GM12878 (cell line): ENCODE results near the gene CA9. TPM values are rescaled to one million over a fixed set of nuclear protein-coding genes. Genes with fewer than 3 reads are reported as not detected.
A peak's percentile ranks its signal among the peaks of the same experiment; 100 is the strongest.

Source experiments
- ATAC-seq: fragments of 200-7000 bp; cut with Tn5 transposase; 3 replicates; pipeline ENCODE4 v1.9.1; 2020; ENCODE audit warnings: mild to moderate bottlenecking, moderate library complexity
- BruUV-seq: library from RNA; stranded (reverse); fragments of 400-500 nt; replicated peaks from 2 replicates; lab custom pipeline; 2021; lab: Mats Ljungman, UMichigan
- CTCF ChIA-PET: fragments of 300-600 bp; sonication (Branson Sonifier 250); formaldehyde crosslinking; extraction: SDS; loops from one replicate; lab custom pipeline; 2021; ENCODE audit warnings: inconsistent platforms; lab: Yijun Ruan, JAX
- POLR2A ChIA-PET: fragments of 350-600 bp; formaldehyde crosslinking; extraction: SDS; loops from one replicate; lab custom pipeline; 2021; ENCODE audit warnings: inconsistent platforms; lab: Charles Lee
- RAD21 ChIA-PET: fragments of 300-600 bp; sonication (Branson Sonifier 250); formaldehyde crosslinking; loops from one replicate; lab custom pipeline; 2023; ENCODE audit warnings: antibody characterized with exemption; ENCODE audit not compliant: unreplicated experiment; lab: Charles Lee
- SMC1A ChIA-PET: fragments of 300-600 bp; sonication (Branson Sonifier 250); formaldehyde crosslinking; loops from one replicate; lab custom pipeline; 2023; ENCODE audit not compliant: unreplicated experiment, uncharacterized antibody; lab: Charles Lee
- DNase-seq: peaks from one replicate; pipeline ENCODE4 v3.0.0-alpha.2; 2011; ENCODE audit warnings: low read depth, low spot score
- FAIRE-seq: peaks from 3 replicates; lab custom pipeline; 2011; peaks lifted over from hg19 to GRCh38; lab: Jason Lieb, UNC
- H2AFZ ChIP-seq: 2 replicates; pipeline ENCODE4 v1.6.0; 2011; ENCODE audit warnings: low read depth, low read length, control low read depth; ENCODE audit not compliant: control insufficient read depth
- H3K27ac ChIP-seq: 2 replicates; pipeline ENCODE4 v1.5.1; 2011; ENCODE audit warnings: control low read depth; ENCODE audit not compliant: control insufficient read depth, insufficient read depth
- H3K27me3 ChIP-seq, 2 experiments: replicated peaks in 1 of 2; 2 replicates each; pipeline versions ENCODE4 v1.6.0 to v1.6.1; 2011; ENCODE audit warnings: low read length in 1 of 2; ENCODE audit not compliant: control insufficient read depth in 2 of 2, insufficient read depth in 2 of 2
- H3K36me3 ChIP-seq, 2 experiments: 2 replicates each; pipeline ENCODE4 v1.5.1; 2011; ENCODE audit warnings: low read length in 1 of 2; ENCODE audit not compliant: control insufficient read depth in 2 of 2, insufficient read depth in 2 of 2
- H3K4me1 ChIP-seq: 2 replicates; pipeline ENCODE4 v1.6.1; 2011; ENCODE audit warnings: mild to moderate bottlenecking, low read length, moderate library complexity, mixed read lengths; ENCODE audit not compliant: control insufficient read depth, insufficient read depth
- H3K4me2 ChIP-seq: 2 replicates; pipeline ENCODE4 v1.6.0; 2011; ENCODE audit warnings: control low read depth; ENCODE audit not compliant: control insufficient read depth, insufficient read depth
- H3K4me3 ChIP-seq: fragments of 200-600 bp; sonication (generic); 2 replicates; pipeline ENCODE4 v1.5.1; 2016
- H3K79me2 ChIP-seq: 2 replicates; pipeline ENCODE4 v1.6.0; 2011; ENCODE audit warnings: low read length; ENCODE audit not compliant: control insufficient read depth, insufficient read depth
- H3K9ac ChIP-seq: 2 replicates; pipeline ENCODE4 v1.8.0; 2011; ENCODE audit warnings: low read length, control low read depth, mixed read lengths; ENCODE audit not compliant: control insufficient read depth, insufficient read depth
- H3K9me3 ChIP-seq: replicated peaks from 3 replicates; pipeline ENCODE4 v1.5.1; 2011; ENCODE audit warnings: mild to moderate bottlenecking, low read length; ENCODE audit not compliant: control insufficient read depth, insufficient read depth
- H4K20me1 ChIP-seq: 2 replicates; pipeline ENCODE4 v1.6.0; 2011; ENCODE audit not compliant: control insufficient read depth, insufficient read depth
- ASH2L ChIP-seq: fragments of 300-600, 200-600 bp; sonication (generic); IDR thresholded peaks from 2 replicates; pipeline ENCODE4 v1.6.1; 2017; ENCODE audit warnings: low read depth, mild to moderate bottlenecking, borderline replicate concordance
- ATF2 ChIP-seq: IDR thresholded peaks from 2 replicates; pipeline ENCODE4 v1.6.1; 2012; ENCODE audit warnings: low read length, inconsistent platforms
- FOXK2 ChIP-seq: fragments of 450-650 bp; IDR thresholded peaks from 2 replicates; pipeline ENCODE4 v1.6.1; 2017; ENCODE audit warnings: mild to moderate bottlenecking, moderate library complexity
- IRF5 ChIP-seq: fragments of 450-650 bp; IDR thresholded peaks from 2 replicates; pipeline ENCODE4 v1.6.1; 2017; ENCODE audit warnings: borderline replicate concordance
- MTA3 ChIP-seq: IDR thresholded peaks from 2 replicates; pipeline ENCODE4 v1.6.1; 2012; ENCODE audit warnings: low read length, inconsistent platforms, borderline replicate concordance
- POU2F2 ChIP-seq: IDR thresholded peaks from 3 replicates; pipeline ENCODE4 v1.6.1; 2011; ENCODE audit warnings: low read depth, mild to moderate bottlenecking, low read length, borderline replicate concordance
- SRF ChIP-seq, 2 experiments: IDR thresholded peaks; 2 replicates each; pipeline ENCODE4 v1.6.1; 2011; ENCODE audit warnings: low read depth in 2 of 2, low read length in 2 of 2, mild to moderate bottlenecking in 1 of 2, moderate library complexity in 1 of 2
- TCF12 ChIP-seq: IDR thresholded peaks from 2 replicates; pipeline ENCODE4 v1.6.1; 2011; ENCODE audit warnings: low read depth, mild to moderate bottlenecking, low read length
- ZNF592 ChIP-seq: fragments of 450-650 bp; IDR thresholded peaks from 2 replicates; pipeline ENCODE4 v1.6.1; 2017; ENCODE audit warnings: mild to moderate bottlenecking, moderate library complexity
- WGBS: methylation state at CpG from one replicate; pipeline ENCODE4 v1.1.6; 2016; ENCODE audit warnings: low lambda C conversion rate; ENCODE audit not compliant: insufficient replicate concordance, insufficient coverage; ENCODE audit errors: missing lambda C conversion rate; 5-methylcytosine and 5-hydroxymethylcytosine counted together
- in situ Hi-C: fragments of 300-500 bp; cut with MboI; formaldehyde crosslinking; loops from 9 replicates; pipeline ENCODE4 v1.14.3; 2018; ENCODE audit warnings: mixed read lengths
- intact Hi-C: fragments of 100-400 bp; cut with micrococcal nuclease; formaldehyde crosslinking; loops from one replicate; pipeline ENCODE4 v1.14.2; 2022; ENCODE audit not compliant: unreplicated experiment
- polyA plus RNA-seq, 11 experiments: library from polyadenylated mRNA; depleted of rRNA in 4 of 11; unstranded in 6 of 11; stranded (reverse) in 5 of 11; fragments of >200 nt; fragmentation: Nextera tagmentation in 4 of 11; fragmentation: Illumina TruSeq in 1 of 11; extraction: Ambion mirVana in 4 of 11; extraction: Trizol in 1 of 11; gene quantifications; 1 replicate in 1 of 11; 2 replicates in 10 of 11; pipeline versions ENCODE4 v1.2.1 to v1.2.3, GENCODE V29; 2011 to 2016; ENCODE audit warnings: inconsistent platforms in 2 of 11, missing spikeins in 2 of 11, low read depth in 1 of 11
- total RNA-seq, 4 experiments: library from RNA; depleted of rRNA in 3 of 4; stranded (reverse); fragments of >200 nt in 3 of 4; fragmentation: Illumina TruSeq in 1 of 4; extraction: Trizol in 1 of 4; gene quantifications; 2 replicates each; pipeline versions ENCODE4 v1.2.1 to v1.2.3, GENCODE V29; 2013 to 2021
- TF ChIP-seq, protein P1 (sequence below): IDR thresholded peaks from 2 replicates; pipeline ENCODE4 v1.6.1; 2012; ENCODE audit warnings: low read depth, low read length, improper control_type of control experiment

Gene CA9
- total and polyA plus RNA-seq, 10 of the 15 experiments (the other 5 are each of a cell fraction or from before 2014, with no cell fraction given), result 0.53 to 6.6 (median 1.2) TPM

- no peak for TF ChIP-seq IRF5
- no peak for TF ChIP-seq ZNF592
These were observed 6.1 kb downstream of the CA9 start (continued) for GRCh38 chr9:35679766-35680330.

GRCh38 chr9:35680331-35681105 lies 6.8 kb downstream of the CA9 start:
- Histone ChIP-seq H3K79me2 (no peaks in the 10 kb centered on the region), H3K27ac (no peak overlapping the region), H2AFZ (no peak overlapping the region; the same call in none of the 2 replicates), H3K4me1 (peaks cover 8% of the 10 kb centered on the region), H3K27me3 (peaks cover 0 to 2% of the 10 kb centered on the region in 2 experiments; a peak in 2 of 4 replicates), H3K36me3 (no peaks in the 10 kb centered on the region), H3K4me3 (no peak overlapping the region), H3K4me2 (peak overlapping the region; percentile 33; the same call in 1 of the 2 replicates), H4K20me1 (no peaks in the 10 kb centered on the region), H3K9ac (no peak overlapping the region), H3K9me3 (no peaks in the 10 kb centered on the region)
- WGBS, result 18% methylated on average over 15 of the region's 15 CpGs
- ChIA-PET SMC1A (interaction anchor here (0.7 to 1.8 kb wide), 6 partner anchors 11 to 202 kb away, joined by 3 to 6 read pairs (median 3); no protein-coding TSS in a partner anchor), POLR2A (interaction anchor here (0.8 to 1.8 kb wide), 3 partner anchors 14 to 47 kb away, joined by 3 to 5 read pairs (median 3); partner anchors contain the start of gene SIT1), RAD21 (interaction anchor here (1.1 to 1.2 kb wide), 2 partner anchors 10 to 16 kb away, joined by 3 to 4 read pairs; partner anchors contain the start of gene ARHGEF39), CTCF (interaction anchor here (1.0 to 2.6 kb wide), 4 partner anchors 15 to 46 kb away, joined by 3 to 28 read pairs (median 6); no protein-coding TSS in a partner anchor)
- BruUV-seq, result no TSS peak
- intact Hi-C loops, result no loop called here
- TF ChIP-seq TCF12 (no peak), SRF (IDR thresholded peaks at IDR 0.05; ENCODE audit: low read depth in 2 of 2, low read length in 2 of 2) (no peak), ASH2L (no peak), POU2F2 (peak; percentile 95; the same call in 2 of the 3 replicates), ATF2 (no peak), MTA3 (no peak), FOXK2 (no peak)
- TF ChIP-seq, protein P1, sequence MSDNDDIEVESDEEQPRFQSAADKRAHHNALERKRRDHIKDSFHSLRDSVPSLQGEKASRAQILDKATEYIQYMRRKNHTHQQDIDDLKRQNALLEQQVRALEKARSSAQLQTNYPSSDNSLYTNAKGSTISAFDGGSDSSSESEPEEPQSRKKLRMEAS, result no peak
- in situ Hi-C loops, result no loop called here
- FAIRE-seq, result peak; percentile 89
- ATAC-seq, result peak; percentile 73
- DNase-seq, result no peak
